ENCODE measurements around the gene GALNT12. TPM values are rescaled to one million over a fixed set of nuclear protein-coding genes. Genes with fewer than 3 reads are reported as not detected.

Gene GALNT12
- total and polyA plus RNA-seq, 2 donors (not counting 1 experiment from before 2014, with no cell fraction given) = 3.2 to 4.5 TPM

DNA sequence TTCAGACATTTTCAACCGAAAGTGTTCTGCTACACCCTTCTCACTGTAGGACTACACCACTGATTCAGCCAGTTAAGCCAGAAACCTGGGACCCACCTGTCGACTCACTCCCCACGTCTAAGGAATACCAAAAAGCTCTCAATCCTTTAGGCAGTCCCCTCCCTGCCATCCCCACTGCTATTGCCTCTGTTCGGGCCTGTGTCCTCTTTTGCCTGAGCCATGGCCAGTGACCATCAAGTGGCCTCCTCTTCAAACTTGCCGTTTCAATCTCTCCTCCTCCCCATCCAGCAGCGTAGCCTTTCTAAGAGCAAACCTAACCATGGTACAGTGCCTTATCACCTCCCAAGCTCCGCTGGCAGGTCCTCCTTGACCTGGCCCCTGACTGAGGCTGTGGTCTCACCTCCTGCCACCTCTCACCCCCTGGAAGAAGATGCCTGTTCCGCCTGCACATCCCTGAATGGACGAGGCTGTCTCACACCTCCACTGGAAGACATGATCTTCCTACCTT, 64.1 kb downstream of the GALNT12 start:
- no peak overlapping the region for H3K4me3 Mint-ChIP-seq
- H3K9me3 ChIP-seq (ENCODE audit: control extremely low read depth in 1 of 3, control insufficient read depth in 2 of 3, insufficient read depth in 1 of 3, low read length in 2 of 3) = peaks cover 0 to 3% (median 0%) of the 10 kb centered on the region in 3 donors
- no peak overlapping the region for H3K9ac ChIP-seq (ENCODE audit: low read length)
- H3K36me3 ChIP-seq (replicated peaks in 1 of 2; ENCODE audit: control extremely low read depth in 1 of 2, control insufficient read depth in 1 of 2, extremely low read depth in 1 of 2, insufficient read depth in 2 of 2, low read length in 1 of 2) = no peaks in the 10 kb centered on the region
- WGBS (ENCODE audit: insufficient coverage) = 80% methylated on average over 9 of the region's 9 CpGs
- no peak for ATAC-seq (ENCODE audit: low read depth)
- intact Hi-C loops (cut with micrococcal nuclease) = no loop called here
- peaks cover 30% of the 10 kb centered on the region for H3K27me3 Mint-ChIP-seq
- no peaks in the 10 kb centered on the region for H4K20me1 ChIP-seq (ENCODE audit: control insufficient read depth, insufficient read depth, low read length, poor library complexity, severe bottlenecking)
- H3K79me2 ChIP-seq (ENCODE audit: control insufficient read depth, insufficient read depth, low read length) = no peaks in the 10 kb centered on the region
- TF ChIP-seq EZH2 (IDR thresholded peaks at IDR 0.05; ENCODE audit: borderline replicate concordance, insufficient read depth, low read depth, low read length, poor library complexity, severe bottlenecking) = no peak
- TF ChIP-seq, protein P1, sequence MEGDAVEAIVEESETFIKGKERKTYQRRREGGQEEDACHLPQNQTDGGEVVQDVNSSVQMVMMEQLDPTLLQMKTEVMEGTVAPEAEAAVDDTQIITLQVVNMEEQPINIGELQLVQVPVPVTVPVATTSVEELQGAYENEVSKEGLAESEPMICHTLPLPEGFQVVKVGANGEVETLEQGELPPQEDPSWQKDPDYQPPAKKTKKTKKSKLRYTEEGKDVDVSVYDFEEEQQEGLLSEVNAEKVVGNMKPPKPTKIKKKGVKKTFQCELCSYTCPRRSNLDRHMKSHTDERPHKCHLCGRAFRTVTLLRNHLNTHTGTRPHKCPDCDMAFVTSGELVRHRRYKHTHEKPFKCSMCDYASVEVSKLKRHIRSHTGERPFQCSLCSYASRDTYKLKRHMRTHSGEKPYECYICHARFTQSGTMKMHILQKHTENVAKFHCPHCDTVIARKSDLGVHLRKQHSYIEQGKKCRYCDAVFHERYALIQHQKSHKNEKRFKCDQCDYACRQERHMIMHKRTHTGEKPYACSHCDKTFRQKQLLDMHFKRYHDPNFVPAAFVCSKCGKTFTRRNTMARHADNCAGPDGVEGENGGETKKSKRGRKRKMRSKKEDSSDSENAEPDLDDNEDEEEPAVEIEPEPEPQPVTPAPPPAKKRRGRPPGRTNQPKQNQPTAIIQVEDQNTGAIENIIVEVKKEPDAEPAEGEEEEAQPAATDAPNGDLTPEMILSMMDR (IDR thresholded peaks at IDR 0.05) = no peak
- CTCF ChIA-PET = no interaction called here
- no peak overlapping the region for H3K27ac Mint-ChIP-seq
- no peaks in the 10 kb centered on the region for H3K4me1 Mint-ChIP-seq
- H3K9me3 Mint-ChIP-seq (ENCODE audit: insufficient read depth) = no peaks in the 10 kb centered on the region
- no peak for DNase-seq
- H3K4me3 ChIP-seq (ENCODE audit: control extremely low read depth in 1 of 5, extremely low read depth in 1 of 5, insufficient read depth in 1 of 5, low read depth in 2 of 5, low read length in 4 of 5) = no peak overlapping the region
- peaks cover 0 to 2% (median 0%) of the 10 kb centered on the region in 4 experiments for H3K27me3 ChIP-seq (replicated peaks in 1 of 4; ENCODE audit: control extremely low read depth in 1 of 4, control insufficient read depth in 3 of 4, insufficient read depth in 4 of 4, low read length in 3 of 4)
- H2AFZ ChIP-seq (ENCODE audit: insufficient read depth, low read depth, low read length, poor library complexity, severe bottlenecking) = no peak overlapping the region
- H3K4me1 ChIP-seq (ENCODE audit: control insufficient read depth in 2 of 2, insufficient read depth in 2 of 2, low read length in 2 of 2) = no peaks in the 10 kb centered on the region
- H3K27ac ChIP-seq (ENCODE audit: low read length in 2 of 2) = no peak overlapping the region
- H3K4me2 ChIP-seq (replicated peaks; ENCODE audit: low read depth, low read length, poor library complexity, severe bottlenecking) = no peak overlapping the region
- POLR2A ChIA-PET = no interaction called here

DNA sequence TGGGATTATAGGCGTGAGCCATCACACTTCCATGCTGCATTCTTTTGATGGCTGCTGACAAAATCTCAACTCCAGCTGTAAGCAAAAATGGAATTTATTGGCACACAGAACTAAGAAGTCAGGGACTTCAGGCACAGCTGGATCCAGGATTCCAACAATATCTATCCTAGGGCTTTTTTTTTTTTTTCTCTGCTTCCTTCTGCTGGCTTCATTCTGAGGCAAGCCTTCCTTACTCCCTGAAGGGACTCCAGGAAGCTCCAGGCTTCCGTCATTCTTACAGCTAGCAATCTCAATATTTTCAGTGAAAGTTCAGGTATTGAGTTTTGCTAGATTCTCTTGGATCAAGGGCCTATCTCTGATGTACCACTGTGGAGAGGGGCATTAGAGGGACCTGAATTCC, 66.1 kb downstream of the GALNT12 start:
- no peaks in the 10 kb centered on the region for H3K4me1 Mint-ChIP-seq
- Histone ChIP-seq H3K27me3 (replicated peaks in 1 of 4; ENCODE audit: control extremely low read depth in 1 of 4, control insufficient read depth in 3 of 4, insufficient read depth in 4 of 4, low read length in 3 of 4) (no peaks in the 10 kb centered on the region), H3K9me3 (ENCODE audit: control extremely low read depth in 1 of 3, control insufficient read depth in 2 of 3, insufficient read depth in 1 of 3, low read length in 2 of 3) (peaks cover 0 to 3% (median 0%) of the 10 kb centered on the region in 3 donors), H3K36me3 (replicated peaks in 1 of 2; ENCODE audit: control extremely low read depth in 1 of 2, control insufficient read depth in 1 of 2, extremely low read depth in 1 of 2, insufficient read depth in 2 of 2, low read length in 1 of 2) (no peaks in the 10 kb centered on the region), H3K79me2 (ENCODE audit: control insufficient read depth, insufficient read depth, low read length) (no peaks in the 10 kb centered on the region), H3K4me3 (ENCODE audit: control extremely low read depth in 1 of 5, extremely low read depth in 1 of 5, insufficient read depth in 1 of 5, low read depth in 2 of 5, low read length in 4 of 5) (no peak overlapping the region), H4K20me1 (ENCODE audit: control insufficient read depth, insufficient read depth, low read length, poor library complexity, severe bottlenecking) (no peaks in the 10 kb centered on the region), H3K4me2 (replicated peaks; ENCODE audit: low read depth, low read length, poor library complexity, severe bottlenecking) (no peak overlapping the region), H3K4me1 (ENCODE audit: control insufficient read depth in 2 of 2, insufficient read depth in 2 of 2, low read length in 2 of 2) (no peaks in the 10 kb centered on the region), H2AFZ (ENCODE audit: insufficient read depth, low read depth, low read length, poor library complexity, severe bottlenecking) (no peak overlapping the region), H3K27ac (ENCODE audit: low read length in 2 of 2) (no peak overlapping the region), H3K9ac (ENCODE audit: low read length) (no peak overlapping the region)
- ChIA-PET POLR2A (no interaction called here), CTCF (no interaction called here)
- 100% methylated on average over 2 of the region's 2 CpGs for WGBS (ENCODE audit: insufficient coverage)
- peaks cover 19% of the 10 kb centered on the region for H3K27me3 Mint-ChIP-seq
- ATAC-seq (ENCODE audit: low read depth) (no peak), DNase-seq (no peak)
- no peak overlapping the region for H3K27ac Mint-ChIP-seq
- no peak overlapping the region for H3K4me3 Mint-ChIP-seq
- intact Hi-C loops (cut with micrococcal nuclease) = no loop called here
- no peaks in the 10 kb centered on the region for H3K9me3 Mint-ChIP-seq (ENCODE audit: insufficient read depth)
- TF ChIP-seq, protein P1 (IDR thresholded peaks at IDR 0.05) = no peak
- TF ChIP-seq EZH2 (IDR thresholded peaks at IDR 0.05; ENCODE audit: borderline replicate concordance, insufficient read depth, low read depth, low read length, poor library complexity, severe bottlenecking) = no peak
